Activated CD4-positive, CD25-positive, alpha-beta regulatory T cell (primary cell): ENCODE results near the gene HAGHL.

Experiments used
- DNase-seq, 4 experiments: peaks; one replicate each; lab custom pipeline; 2025; lab: John Stamatoyannopoulos, UW

Gene HAGHL

DNA sequence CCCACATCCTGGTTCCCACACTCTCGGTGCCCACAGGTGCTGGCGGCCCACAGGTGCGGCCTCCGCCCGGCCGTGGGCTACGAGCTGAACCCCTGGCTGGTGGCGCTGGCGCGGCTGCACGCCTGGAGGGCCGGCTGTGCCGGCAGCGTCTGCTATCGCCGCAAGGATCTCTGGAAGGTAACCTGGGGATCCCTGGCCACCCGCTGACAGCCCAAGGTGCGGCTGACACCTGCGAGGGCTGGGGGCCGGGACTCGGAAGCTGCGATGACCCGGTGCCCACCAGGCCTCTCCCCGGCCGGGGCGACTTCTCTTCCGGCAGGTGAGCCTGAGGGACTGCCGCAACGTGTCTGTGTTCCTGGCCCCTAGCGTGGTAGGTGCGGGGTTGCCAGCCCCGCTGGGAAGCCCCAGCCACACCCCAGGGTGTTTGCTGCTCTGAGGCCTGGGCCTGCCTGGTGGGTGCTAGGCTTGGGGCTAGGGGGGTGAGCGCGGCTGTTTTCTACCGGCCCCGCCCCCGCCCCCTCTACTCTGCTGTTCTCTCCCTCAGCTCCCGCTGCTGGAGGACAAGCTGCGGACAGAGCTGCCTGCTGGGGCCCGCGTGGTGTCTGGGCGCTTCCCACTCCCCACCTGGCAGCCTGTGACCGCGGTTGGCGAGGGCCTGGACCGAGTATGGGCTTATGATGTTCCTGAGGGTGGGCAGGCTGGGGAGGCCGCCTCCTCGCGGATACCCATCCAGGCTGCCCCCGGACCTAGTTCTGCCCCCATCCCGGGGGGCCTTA lies 5.0 kb upstream of the HAGHL start:
- no peak for DNase-seq

DNA sequence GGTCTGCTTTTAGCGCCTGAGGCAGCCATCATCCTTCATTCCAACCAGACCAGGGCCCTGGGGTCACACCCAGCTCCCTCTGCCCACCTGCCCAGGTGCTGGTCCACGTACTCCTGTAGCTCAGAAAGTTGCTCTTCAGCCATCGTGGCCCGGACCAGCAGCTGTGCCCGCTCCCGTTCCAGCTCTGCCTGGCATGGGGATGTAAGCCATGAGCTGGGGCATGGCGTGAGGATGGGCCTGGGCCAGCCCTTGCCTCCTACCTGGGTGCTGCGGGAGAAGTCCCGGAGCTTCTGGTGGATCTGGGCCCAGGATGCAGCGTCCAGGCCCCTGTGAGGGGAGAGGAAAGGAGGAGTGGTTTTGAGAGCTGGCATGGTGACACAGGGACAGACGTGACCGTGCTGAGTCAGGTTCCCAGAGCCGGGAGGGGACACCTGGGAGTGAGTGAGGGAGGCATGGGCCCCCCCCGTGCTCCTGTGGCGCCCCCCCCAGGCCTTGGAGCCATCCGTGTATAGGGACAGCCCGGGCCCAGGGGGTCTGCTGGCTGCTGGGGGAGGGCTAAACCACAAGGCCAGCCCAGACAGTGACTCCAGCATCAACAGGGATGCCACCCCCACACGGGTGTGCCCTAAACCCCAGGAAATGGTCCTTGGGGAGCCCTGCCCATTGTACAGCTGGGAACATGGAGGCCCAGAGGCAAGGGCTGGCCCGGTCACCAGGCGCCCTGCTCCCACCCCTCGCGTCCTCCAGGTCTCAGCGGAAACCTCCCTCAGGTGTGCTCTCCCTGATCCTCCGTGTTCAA lies 3.9 kb upstream of the HAGHL start:
- no peak for DNase-seq

DNA sequence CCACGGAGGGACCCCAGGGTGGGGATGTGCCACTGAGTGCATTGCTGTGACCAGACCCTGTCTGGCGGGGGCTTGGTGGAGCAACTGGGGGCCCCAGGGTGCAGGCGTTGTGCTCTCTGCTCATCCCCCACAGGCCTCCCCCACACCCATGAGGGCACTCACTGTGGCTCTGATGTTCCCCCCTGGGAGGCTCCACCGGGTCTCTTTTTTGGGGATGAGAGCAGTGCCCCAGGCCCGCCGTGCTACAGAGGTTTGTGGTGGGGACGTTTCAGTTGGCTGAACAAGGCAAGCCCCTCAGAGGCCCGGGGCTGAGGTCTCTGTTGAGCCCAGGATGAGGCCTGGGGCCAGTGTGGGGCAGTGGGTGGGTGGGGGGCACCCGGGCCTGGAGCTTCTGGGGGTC lies 3.2 kb upstream of the HAGHL start:
- DNase-seq: no peak

DNA sequence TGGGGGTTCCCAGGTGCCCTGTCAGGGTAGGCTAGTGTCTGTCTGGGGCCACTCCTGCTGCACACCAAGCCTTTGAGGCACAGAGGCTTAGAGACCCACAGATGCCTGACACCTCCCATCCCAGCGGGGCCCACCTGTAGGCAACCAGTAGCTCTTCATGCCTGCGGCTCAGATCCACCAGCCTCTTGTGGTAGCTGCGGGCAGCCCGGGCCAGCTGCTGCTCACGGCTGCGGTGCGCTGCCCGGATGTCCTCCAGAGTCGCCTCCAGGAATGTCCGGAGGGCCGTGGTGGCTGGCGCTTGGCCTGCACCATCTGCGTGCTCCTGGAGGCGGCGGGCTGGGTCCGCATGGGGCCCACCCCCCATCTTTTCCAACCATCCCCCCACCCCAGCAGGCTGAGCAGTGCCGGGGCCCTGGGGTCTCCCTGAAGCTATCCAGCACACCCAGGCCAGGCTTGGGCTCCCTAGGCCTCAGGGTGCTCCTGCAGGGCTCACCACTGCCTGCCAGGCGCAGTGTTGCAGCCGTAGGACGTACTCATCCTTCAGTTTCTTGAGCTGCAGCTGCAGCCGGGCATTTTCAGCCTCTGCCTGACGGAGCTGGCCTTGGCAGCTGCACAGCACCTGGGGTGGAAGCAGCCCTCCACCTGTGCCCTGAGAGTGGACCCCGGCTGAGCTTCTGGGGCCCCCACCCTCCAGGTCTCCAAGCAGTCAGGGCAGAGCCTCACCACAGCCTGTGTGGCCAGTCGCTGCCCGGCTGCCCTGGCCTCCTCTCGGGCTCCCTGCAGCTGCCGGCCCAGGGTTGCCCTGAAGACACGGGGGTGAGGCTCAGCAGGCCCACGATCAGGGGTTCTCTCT lies 2.5 kb upstream of the HAGHL start:
- DNase-seq: no peak

DNA sequence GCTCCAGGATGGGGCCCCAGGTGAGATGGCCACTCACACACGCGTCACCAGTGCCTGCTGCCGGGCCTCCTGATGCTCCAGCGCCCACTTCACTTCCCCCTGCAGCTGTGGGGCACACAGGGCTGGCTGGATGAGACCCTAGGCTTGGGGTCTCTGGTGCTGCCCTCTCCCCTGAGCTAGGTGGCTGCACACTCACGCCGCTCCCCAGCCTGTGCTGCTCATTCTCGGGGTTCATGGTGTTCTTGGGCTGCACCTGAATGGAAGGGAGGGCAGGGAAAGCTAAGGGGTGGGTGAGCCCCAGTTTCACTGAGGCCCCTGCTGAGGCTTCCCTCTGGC lies 1.9 kb upstream of the HAGHL start:
- no peak for DNase-seq

DNA sequence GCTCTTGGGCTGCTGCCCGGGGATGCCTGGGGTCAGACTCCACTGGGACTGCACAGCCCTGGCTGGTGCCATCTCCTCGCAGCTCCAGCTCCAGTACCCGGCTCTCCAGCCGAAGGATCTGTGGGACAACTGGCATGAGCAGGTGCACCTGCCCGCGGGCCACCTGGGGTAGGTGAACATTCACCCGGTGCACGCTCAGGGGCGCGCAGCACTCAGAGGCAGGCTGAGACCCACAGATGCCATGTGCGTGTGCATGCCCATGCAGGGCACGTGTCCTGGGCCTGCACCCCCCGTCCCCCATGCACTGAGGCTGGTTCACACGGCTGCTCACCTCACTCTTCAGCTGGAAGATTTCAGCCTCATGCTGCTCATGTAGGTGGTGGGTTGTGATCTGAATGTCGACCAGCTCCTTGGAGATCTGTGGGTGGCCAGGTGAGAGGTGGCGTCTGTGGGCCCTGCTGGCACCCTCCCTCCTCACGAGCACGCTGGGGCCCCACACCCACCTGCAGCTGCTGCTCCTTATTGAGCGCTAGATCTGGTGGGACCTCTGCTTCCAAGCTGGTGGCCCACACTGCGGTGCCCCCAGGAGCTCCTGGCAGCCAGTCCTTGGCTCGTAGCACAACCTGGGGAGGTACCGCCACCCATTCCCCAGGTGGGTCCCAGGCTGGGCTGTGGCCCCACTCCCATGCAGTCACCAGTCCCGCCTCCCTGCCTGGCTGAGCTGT lies 1.3 kb upstream of the HAGHL start:
- no peak for DNase-seq

DNA sequence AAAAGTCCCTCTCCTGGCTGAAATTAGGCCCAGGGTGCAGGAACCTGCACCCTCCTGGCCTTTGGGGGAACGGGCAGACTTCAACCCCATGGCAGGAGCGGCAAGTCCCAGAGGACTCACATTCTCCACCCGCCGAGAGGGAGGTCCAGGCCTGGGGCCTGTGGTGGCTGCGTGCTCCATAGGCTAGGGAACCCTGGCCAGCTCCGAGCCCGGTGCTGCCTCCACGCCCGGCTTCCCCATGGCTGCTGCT lies 793 bp upstream of the HAGHL start:
- no peak for DNase-seq

DNA sequence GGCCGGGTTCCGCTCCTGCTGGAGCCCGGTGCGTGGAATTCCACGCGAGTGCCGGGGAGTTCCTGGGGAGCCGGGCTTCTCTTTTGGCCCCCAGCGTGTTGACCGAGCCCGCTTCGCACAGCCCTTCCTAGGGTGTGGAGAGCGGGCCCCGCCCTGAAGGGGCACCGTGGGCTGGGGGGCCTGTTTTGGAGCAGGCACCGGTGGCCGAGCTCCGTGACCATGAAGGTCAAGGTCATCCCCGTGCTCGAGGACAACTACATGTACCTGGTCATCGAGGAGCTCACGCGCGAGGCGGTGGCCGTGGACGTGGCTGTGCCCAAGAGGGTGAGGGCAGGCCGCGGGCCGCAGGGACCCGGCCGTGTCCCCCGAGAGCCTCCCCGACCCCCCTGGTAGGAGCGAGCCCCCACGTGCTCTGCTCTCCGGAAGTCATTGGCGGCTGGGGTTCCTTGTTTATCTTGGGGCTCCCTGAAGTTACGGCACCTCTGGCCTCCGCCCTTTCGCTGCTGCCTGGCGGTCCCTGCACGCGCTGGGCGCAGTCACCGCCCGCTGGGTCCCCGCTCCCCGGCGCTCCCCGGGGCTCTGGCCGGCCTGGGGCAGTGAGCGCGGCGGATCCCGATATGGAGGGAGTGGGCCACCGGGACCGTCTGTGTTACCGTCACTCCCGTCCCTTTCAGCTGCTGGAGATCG lies 528 bp downstream of the HAGHL start:
- DNase-seq: no peak

DNA sequence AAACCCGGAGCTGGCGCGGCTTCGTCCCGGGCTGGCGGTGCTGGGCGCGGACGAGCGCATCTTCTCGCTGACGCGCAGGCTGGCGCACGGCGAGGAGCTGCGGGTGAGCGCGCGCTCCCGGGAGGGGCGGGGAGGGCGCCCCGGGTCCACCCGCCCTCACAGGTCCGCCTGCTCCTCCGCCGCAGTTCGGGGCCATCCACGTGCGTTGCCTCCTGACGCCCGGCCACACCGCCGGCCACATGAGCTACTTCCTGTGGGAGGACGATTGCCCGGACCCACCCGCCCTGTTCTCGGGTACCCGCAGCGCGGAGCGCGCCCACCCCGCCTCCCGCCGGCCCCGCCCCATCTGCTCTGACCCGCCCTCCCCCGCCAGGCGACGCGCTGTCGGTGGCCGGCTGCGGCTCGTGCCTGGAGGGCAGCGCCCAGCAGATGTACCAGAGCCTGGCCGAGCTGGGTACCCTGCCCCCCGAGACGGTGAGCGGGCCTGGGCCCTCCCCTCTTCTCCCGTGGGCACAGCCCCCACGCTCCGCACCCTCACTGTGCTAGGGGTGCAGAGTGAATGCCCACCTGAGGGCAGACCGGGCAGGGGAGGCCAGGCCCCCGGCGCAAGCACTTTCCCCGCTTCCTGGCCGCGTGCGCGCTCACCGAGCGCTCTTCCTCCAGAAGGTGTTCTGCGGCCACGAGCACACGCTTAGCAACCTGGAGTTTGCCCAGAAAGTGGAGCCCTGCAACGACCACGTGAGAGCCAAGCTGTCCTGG lies 1.4 kb downstream of the HAGHL start:
- peak in 2 of 4 experiments; percentile 36 to 38 for DNase-seq

DNA sequence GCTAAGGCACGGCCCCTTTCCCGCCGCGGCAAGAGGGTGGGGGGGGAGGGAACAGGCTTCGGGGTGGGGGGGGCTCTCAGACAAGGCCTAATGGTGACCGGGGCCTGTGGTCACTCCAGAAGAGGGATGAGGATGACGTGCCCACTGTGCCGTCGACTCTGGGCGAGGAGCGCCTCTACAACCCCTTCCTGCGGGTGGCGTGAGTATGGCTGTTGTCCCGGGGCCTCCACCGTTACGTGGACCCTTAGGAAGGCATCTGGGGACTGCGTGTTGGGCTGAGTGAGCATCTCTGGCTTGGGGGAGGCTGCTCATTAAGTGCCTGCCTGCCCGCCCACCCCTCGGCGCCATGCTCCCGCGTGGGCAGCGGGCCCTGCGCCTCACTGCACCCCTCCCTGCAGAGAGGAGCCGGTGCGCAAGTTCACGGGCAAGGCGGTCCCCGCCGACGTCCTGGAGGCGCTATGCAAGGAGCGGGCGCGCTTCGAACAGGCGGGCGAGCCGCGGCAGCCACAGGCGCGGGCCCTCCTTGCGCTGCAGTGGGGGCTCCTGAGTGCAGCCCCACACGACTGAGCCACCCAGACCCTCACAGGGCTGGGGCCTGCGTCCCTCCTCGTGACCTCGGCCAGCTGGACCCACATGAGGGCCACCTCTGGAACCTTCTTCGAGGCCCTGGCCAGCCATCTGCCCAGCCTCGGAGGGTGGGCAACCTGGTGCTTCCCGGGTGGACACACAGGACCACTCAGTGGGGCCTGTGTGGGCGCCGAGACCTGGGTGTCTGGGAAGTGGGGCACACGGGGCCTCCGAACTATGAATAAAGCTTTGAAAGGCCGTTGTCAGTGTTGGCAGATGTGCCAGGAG lies 2.2 kb downstream of the HAGHL start:
- no peak for DNase-seq

DNA sequence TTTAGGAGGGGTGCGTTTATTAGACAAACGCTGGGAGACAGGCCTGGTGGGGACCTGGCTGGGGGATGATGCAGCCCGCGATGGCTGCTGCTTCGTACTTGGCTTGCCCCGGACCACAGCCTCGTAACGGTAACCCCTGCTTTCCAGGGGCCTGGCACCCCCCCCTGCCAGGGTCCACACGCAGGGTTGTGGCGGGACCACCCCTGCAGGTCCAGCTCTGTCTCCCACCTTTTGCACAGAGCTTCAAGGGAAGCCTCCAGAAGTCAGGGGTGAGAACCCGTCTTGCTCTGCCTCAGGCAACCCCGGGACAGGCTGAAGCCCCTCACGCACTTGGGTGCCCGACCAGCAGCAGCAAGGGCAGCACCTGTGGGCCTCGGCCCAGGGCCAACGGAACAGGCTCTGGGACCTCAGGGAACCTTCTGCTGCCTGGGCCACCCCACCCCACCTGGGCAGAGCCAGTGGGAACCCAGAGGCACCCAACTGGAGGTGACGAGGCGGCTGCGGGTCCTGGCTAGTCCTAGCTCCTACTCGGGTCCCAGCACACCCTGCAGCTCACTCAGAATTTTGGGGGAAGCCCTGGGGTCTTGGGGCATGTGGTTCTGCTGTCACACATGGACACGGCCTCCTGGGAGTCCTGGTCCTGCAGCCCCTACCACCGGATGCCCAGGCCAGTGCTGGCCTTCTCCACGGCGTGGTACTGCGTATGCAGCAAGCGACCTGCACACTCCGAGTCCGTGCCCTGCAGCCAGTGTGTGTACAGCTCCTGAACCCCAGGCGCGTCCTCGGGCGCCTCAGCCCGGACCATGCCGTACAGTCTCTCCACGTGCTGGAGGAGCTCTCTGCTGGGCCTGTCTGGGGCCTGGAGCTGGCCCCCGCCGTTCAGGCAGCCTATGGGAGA lies 3.1 kb downstream of the HAGHL start:
- DNase-seq: no peak

DNA sequence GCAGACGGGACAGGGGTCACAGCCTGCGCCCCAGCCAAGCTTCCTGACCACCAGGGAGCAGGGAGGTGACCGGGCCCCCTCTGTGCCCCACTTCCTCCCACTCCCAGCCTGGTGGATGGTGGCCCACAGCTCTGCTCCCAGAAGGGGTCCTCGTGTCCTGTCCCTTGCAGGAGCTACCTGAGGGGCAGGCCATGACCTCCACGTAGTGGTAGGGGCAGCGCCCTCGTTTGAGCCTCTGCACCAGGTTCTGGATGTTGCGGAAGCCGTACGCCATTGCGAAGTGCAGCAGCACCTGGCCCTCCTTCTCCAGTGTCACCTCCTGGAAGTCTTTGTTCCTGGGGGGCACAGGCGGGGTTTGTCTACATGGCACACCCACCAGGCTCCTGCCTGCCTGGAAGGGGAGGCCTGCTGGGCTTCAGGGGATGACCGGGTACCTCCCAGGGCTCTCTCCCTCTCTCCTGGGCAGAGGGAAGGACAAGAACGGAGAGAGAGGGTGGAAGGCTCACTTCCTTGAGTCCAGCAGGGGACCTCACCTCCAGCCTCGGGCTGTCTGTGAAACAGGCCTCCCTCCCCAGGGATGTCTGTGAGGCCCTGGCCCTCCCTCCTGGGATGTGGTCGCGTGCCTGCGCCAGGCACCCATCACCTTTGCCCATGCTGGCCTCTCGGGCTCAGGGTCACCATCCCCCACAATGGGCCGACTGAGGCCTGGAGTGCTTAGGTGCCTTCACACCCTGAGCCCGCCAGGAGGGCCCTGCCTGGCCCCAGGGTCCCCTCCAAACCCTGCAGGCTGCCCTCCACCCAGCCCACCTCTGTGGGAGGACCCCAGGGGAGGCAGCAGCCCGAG lies 4.0 kb downstream of the HAGHL start:
- no peak for DNase-seq

DNA sequence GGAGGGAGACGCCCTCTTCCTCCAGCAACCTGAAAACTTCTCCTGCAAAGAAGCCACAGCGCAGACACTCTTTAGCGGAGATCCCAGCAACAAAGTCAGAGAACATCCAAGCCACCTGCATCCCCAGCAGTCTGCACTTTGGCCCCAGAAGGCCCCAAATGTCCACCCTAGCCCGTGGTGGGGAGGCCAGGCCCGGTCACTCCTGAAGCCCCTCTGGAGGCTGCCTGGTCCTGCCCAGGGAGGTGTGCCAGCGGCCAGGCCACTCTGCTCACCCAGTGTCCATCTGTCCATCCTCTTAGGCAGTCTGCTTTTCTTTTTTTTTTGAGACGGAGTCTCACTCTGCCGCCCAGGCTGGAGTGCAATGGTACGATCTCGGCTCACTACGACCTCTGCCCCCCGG lies 5.4 kb downstream of the HAGHL start:
- no peak for DNase-seq

DNA sequence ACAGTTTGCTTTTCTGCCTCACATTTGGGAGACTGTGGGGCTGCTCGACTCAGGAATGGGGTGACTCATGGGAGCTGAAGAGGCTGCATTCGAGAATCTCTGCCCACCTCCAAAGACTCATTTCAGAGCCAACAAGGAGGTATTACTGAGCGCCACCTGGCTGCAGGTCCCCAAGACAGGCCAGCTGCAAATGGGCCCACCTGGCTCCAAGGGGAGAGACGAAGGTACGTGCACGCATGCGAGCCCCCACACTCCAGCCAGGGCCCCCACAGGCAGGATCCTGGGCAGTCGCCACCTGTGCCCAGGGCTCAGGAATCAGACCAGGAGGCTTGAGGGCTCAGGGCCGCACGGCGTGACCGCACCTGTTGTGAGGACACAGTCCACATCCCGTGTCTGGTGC lies 6.0 kb downstream of the HAGHL start:
- no peak for DNase-seq

DNA sequence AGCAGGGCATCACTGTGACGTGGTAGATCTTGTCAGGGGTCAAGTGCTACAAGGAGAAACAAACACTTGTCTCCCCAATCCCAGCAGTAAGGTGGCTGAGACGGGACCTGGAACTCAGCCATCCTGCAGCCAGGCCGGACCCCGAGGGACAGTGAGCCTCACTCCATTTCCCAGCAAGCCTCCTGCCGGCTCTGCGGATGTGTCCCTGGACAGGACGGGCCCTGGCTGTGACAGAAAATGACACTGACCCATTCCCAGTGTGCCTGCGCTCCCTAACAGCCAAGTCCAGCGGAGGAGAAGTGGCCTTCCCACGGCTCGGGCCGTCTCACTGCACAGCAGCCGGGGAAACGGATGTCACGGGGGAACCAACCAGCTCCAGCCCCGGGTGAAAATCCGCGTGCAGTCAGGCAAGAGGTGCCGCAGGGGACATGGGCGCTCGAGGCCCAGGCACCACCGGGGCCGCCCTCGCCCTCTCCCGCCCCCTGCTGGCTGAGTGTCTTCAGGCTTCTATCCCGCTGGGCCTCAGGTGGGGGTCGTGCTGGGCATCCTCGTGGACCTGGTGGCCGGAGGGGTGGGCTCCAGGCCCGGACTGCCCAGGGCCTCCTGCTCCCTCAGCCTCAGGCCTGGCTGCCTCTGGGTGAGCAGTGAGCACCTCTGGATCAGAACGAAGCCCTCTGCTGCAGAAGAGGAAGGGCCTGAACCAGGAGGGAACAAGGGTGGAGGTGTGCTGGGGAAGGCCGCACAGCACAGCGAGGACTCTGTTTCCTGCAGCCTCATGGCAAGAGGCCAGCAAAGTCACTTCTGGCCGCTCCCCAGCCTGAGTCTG lies 6.7 kb downstream of the HAGHL start:
- peak in 1 of 4 experiments; percentile 22 for DNase-seq

DNA sequence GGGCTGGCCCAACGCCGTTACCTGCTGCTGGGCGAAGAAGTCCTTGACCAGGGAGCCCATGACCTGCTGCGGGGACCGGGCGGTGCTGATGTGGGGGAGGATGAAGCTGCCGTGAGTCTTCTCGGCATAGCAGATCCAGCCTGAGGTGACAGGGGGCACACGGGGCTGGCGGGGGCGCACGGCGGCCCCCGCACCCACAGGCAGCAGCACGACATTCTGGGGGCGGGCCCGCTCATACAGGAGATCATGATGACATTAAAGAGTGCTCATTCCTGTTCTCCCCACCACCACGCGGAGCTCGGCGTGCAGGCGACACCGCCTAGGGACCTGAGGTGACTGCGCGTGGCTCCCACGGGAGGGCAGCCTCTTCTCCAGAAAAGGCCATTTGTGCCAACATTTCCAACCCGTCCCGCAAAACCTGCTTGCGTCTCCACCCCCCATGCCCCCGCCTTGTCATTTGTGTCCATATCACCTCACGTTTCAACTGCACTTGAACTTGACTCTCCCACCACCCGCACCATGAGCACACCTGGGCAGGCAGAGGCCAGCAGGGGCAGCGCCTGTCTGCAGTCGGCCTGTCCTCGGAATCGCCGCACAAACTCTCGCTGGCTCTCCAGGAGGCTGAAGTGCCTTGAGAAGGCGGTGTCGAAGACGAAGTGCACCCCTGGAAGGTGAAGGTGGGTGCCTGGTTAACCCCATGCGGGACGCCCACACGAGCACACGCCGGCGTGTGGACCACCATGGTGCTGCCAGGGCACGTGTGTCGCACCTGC lies 7.5 kb downstream of the HAGHL start:
- no peak for DNase-seq
